Measurements from ENCODE around the gene GANAB.
"Not testable (repeated sequence)": the region's sequence is repeated elsewhere in the genome, so short reads cannot be mapped to it uniquely, and the experiment has no call there.

The GANAB gene

GRCh38 chr11:62621027-62621566 lies 25.3 kb downstream of the GANAB start:
- no peak for DNase-seq

GRCh38 chr11:62616957-62617356 lies 29.5 kb downstream of the GANAB start:
- not testable (repeated sequence) for DNase-seq

- DNase-seq = no peak
Observed at GRCh38 chr11:62615521-62615920, 30.9 kb downstream of the GANAB start.

- no peak for DNase-seq
Observed at GRCh38 chr11:62614275-62614674, 32.1 kb downstream of the GANAB start.

GRCh38 chr11:62613291-62613778 lies 33.1 kb downstream of the GANAB start:
- DNase-seq = no peak

- peak; percentile 91 to 93 for DNase-seq
Observed at GRCh38 chr11:62612366-62613290, 33.8 kb downstream of the GANAB start, which contains the start of the genes EML3 and ROM1. Gene EML3, minus strand, starts transcription at chr11:62612775. Its CDS starts 318 bp downstream, at chr11:62612457. Gene ROM1, plus strand, starts transcription at chr11:62613257. Its CDS starts 25 bp downstream, at chr11:62613282.

- DNase-seq = peak in 1 of 2 donors; percentile 68
Observed at GRCh38 chr11:62611705-62612365, 34.6 kb downstream of the GANAB start.

GRCh38 chr11:62610814-62611704 lies 35.4 kb downstream of the GANAB start:
- no peak for DNase-seq

- no peak for DNase-seq
Observed at GRCh38 chr11:62610403-62610802, 36.0 kb downstream of the GANAB start.

GRCh38 chr11:62608776-62609175 lies 37.6 kb downstream of the GANAB start:
- no peak for DNase-seq

- peak in 1 of 2 donors; percentile 52 for DNase-seq
Observed at GRCh38 chr11:62607714-62608113, 38.7 kb downstream of the GANAB start.

- no peak for DNase-seq
Observed at GRCh38 chr11:62605902-62606301, 40.5 kb downstream of the GANAB start.

GRCh38 chr11:62605467-62605866 lies 40.9 kb downstream of the GANAB start:
- DNase-seq = no peak

- no peak for DNase-seq
Observed at GRCh38 chr11:62604460-62605120, 41.8 kb downstream of the GANAB start.

- DNase-seq = no peak
Observed at GRCh38 chr11:62603776-62604299, 42.6 kb downstream of the GANAB start.

GRCh38 chr11:62603072-62603408 lies 43.4 kb downstream of the GANAB start:
- no peak for DNase-seq

GRCh38 chr11:62602141-62603071 lies 44.0 kb downstream of the GANAB start:
- DNase-seq = peak in 1 of 2 donors; percentile 45

- peak; percentile 98 to 99 for DNase-seq
Observed at GRCh38 chr11:62601372-62602140, 44.9 kb downstream of the GANAB start, which contains the start of gene MTA2. Gene MTA2, minus strand, starts transcription at chr11:62601865. Its CDS starts 415 bp downstream, at chr11:62601450.

GRCh38 chr11:62601122-62601371 lies 45.4 kb downstream of the GANAB start:
- DNase-seq = peak; percentile 46 to 51

All from CD4-positive, alpha-beta T cell treated with Interleukin-1 beta for 1 hour (primary cell).